22Rv1 (cell line): Measurements from ENCODE around the gene ZDHHC11B.
"Not testable (repeated sequence)": the region's sequence is repeated elsewhere in the genome, so short reads cannot be mapped to it uniquely, and the experiment has no call there.

Source experiments
- H3K27ac ChIP-seq: fragments of 450-650 bp; 2 replicates; pipeline ENCODE4 v1.5.1; 2017
- CTCF ChIP-seq: fragments of 450-650 bp; IDR thresholded peaks from 2 replicates; pipeline ENCODE4 v1.5.1; 2017; ENCODE audit warnings: mild to moderate bottlenecking
- ZFX ChIP-seq: fragments of 450-650 bp; IDR thresholded peaks from 2 replicates; pipeline ENCODE4 v1.6.1; 2017; ENCODE audit warnings: antibody characterized with exemption, borderline replicate concordance

The ZDHHC11B gene

GRCh38 chr5:757346-757930, 27.1 kb downstream of the ZDHHC11B start:
- no peak for TF ChIP-seq ZFX
- no peak overlapping the region for H3K27ac ChIP-seq

- H3K27ac ChIP-seq, result no peak overlapping the region
- no peak for TF ChIP-seq CTCF
These were observed 27.6 kb downstream of the ZDHHC11B start for GRCh38 chr5:756865-757345.

GRCh38 chr5:756171-756570, 28.4 kb downstream of the ZDHHC11B start:
- TF ChIP-seq CTCF (no peak), ZFX (no peak)
- no peak overlapping the region for H3K27ac ChIP-seq

- H3K27ac ChIP-seq, result not testable (repeated sequence)
These were observed 30.3 kb downstream of the ZDHHC11B start for GRCh38 chr5:754143-754632.

GRCh38 chr5:753567-754142, 30.9 kb downstream of the ZDHHC11B start:
- H3K27ac ChIP-seq, result not testable (repeated sequence)

GRCh38 chr5:752532-753115, 31.9 kb downstream of the ZDHHC11B start:
- not testable (repeated sequence) for H3K27ac ChIP-seq

GRCh38 chr5:751992-752391, 32.5 kb downstream of the ZDHHC11B start:
- not testable (repeated sequence) for H3K27ac ChIP-seq

- H3K27ac ChIP-seq, result no peak overlapping the region
- TF ChIP-seq ZFX (no peak), CTCF (no peak)
These were observed 33.0 kb downstream of the ZDHHC11B start for GRCh38 chr5:751496-751895.

- H3K27ac ChIP-seq, result not testable (repeated sequence)
These were observed 34.3 kb downstream of the ZDHHC11B start for GRCh38 chr5:750226-750625.

GRCh38 chr5:749101-749670, 35.3 kb downstream of the ZDHHC11B start:
- H3K27ac ChIP-seq, result no peak overlapping the region
- no peak for TF ChIP-seq CTCF
- TF ChIP-seq ZFX, result no peak

- H3K27ac ChIP-seq, result not testable (repeated sequence)
These were observed 36.2 kb downstream of the ZDHHC11B start for GRCh38 chr5:748011-748980.

GRCh38 chr5:747303-747844, 37.2 kb downstream of the ZDHHC11B start:
- H3K27ac ChIP-seq, result not testable (repeated sequence)
